Trophoblast cell (in vitro differentiated cells and primary cell): Measurements from ENCODE around the gene SCN5A.

Source experiments
- DNase-seq, 2 donors: peaks; one replicate each; pipeline ENCODE4 v3.0.0-alpha.2; 2016
- H2AFZ ChIP-seq: 2 replicates; pipeline ENCODE4 v1.6.1; 2013; ENCODE audit warnings: low read length, moderate library complexity, mild to moderate bottlenecking; ENCODE audit not compliant: insufficient read depth, poor library complexity
- H2AK5ac ChIP-seq: 2 replicates; pipeline ENCODE4 v1.6.1; 2013; ENCODE audit warnings: mild to moderate bottlenecking, low read length
- H2BK120ac ChIP-seq: 2 replicates; pipeline ENCODE4 v1.6.1; 2013; ENCODE audit warnings: low read length, mild to moderate bottlenecking, moderate library complexity; ENCODE audit not compliant: insufficient read depth, poor library complexity
- H2BK12ac ChIP-seq: 2 replicates; pipeline ENCODE4 v1.6.1; 2013; ENCODE audit warnings: mild to moderate bottlenecking, low read length, moderate library complexity
- H2BK5ac ChIP-seq: 2 replicates; pipeline ENCODE4 v1.6.1; 2013; ENCODE audit warnings: low read length, low read depth, moderate library complexity, mild to moderate bottlenecking; ENCODE audit not compliant: poor library complexity
- H3K14ac ChIP-seq: 2 replicates; pipeline ENCODE4 v1.6.1; 2013; ENCODE audit warnings: mild to moderate bottlenecking, low read length
- H3K18ac ChIP-seq: 2 replicates; pipeline ENCODE4 v1.6.1; 2013; ENCODE audit warnings: mild to moderate bottlenecking, low read length
- H3K23ac ChIP-seq: 2 replicates; pipeline ENCODE4 v1.6.1; 2013; ENCODE audit warnings: low read length
- H3K27ac ChIP-seq: 2 replicates; pipeline ENCODE4 v1.5.1; 2013; ENCODE audit warnings: low read depth, mild to moderate bottlenecking, inconsistent platforms, low read length, moderate library complexity
- H3K27me3 ChIP-seq: 2 replicates; pipeline ENCODE4 v1.6.1; 2013; ENCODE audit warnings: inconsistent platforms, mild to moderate bottlenecking, low read length, moderate library complexity; ENCODE audit not compliant: insufficient read depth
- H3K36me3 ChIP-seq, 2 experiments: 1 replicate in 1 of 2; 2 replicates in 1 of 2; pipeline ENCODE4 v1.6.1; 2013; ENCODE audit warnings: low read length in 2 of 2, mild to moderate bottlenecking in 2 of 2, moderate library complexity in 1 of 2; ENCODE audit not compliant: insufficient read depth in 2 of 2, control insufficient read depth in 1 of 2
- H3K4ac ChIP-seq: 2 replicates; pipeline ENCODE4 v1.6.1; 2013; ENCODE audit warnings: low read depth, mild to moderate bottlenecking, low read length, moderate library complexity
- H3K4me1 ChIP-seq, 2 experiments: 1 replicate in 1 of 2; 2 replicates in 1 of 2; pipeline ENCODE4 v1.6.1; 2013; ENCODE audit warnings: low read length in 2 of 2, mild to moderate bottlenecking in 2 of 2, moderate library complexity in 1 of 2; ENCODE audit not compliant: insufficient read depth in 2 of 2, control insufficient read depth in 1 of 2
- H3K4me2 ChIP-seq: 2 replicates; pipeline ENCODE4 v1.6.1; 2013; ENCODE audit warnings: inconsistent platforms, mild to moderate bottlenecking, low read length, moderate library complexity
- H3K4me3 ChIP-seq: 2 replicates; pipeline ENCODE4 v1.5.1; 2013; ENCODE audit warnings: mild to moderate bottlenecking, low read depth, low read length, inconsistent platforms
- H3K79me1 ChIP-seq: one replicate; pipeline ENCODE4 v1.6.1; 2013; ENCODE audit warnings: low read length
- H3K79me2 ChIP-seq: 2 replicates; pipeline ENCODE4 v1.6.1; 2013; ENCODE audit warnings: low read length, mild to moderate bottlenecking; ENCODE audit not compliant: control insufficient read depth, insufficient read depth, poor library complexity
- H3K9ac ChIP-seq: 2 replicates; pipeline ENCODE4 v1.6.1; 2013; ENCODE audit warnings: mild to moderate bottlenecking, low read length
- H3K9me3 ChIP-seq: 2 replicates; pipeline ENCODE4 v1.6.1; 2013; ENCODE audit warnings: low read depth, mild to moderate bottlenecking, control low read depth, inconsistent platforms, low read length; ENCODE audit not compliant: insufficient read depth
- H4K12ac ChIP-seq: 2 replicates; pipeline ENCODE4 v1.6.1; 2013; ENCODE audit warnings: low read depth, mild to moderate bottlenecking, low read length, moderate library complexity
- H4K8ac ChIP-seq: 2 replicates; pipeline ENCODE4 v1.6.1; 2013; ENCODE audit warnings: low read depth, mild to moderate bottlenecking, low read length, moderate library complexity
- H4K91ac ChIP-seq: one replicate; pipeline ENCODE4 v1.6.1; 2013; ENCODE audit warnings: low read depth, mild to moderate bottlenecking, low read length, moderate library complexity
- WGBS: extraction: QIAGEN DNeasy Blood & Tissue Kit; methylation state at CpG from one replicate; pipeline ENCODE4 v1.1.7; 2013; ENCODE audit warnings: missing lambda C conversion rate; ENCODE audit not compliant: insufficient read length, insufficient coverage; ENCODE audit errors: extremely low coverage; 5-methylcytosine and 5-hydroxymethylcytosine counted together

SCN5A gene

GRCh38 chr3:38578081-38578475 lies 71.4 kb downstream of the SCN5A start:
- peaks cover 9% of the 10 kb centered on the region for H3K9me3 ChIP-seq
- H3K79me1 ChIP-seq: no peaks in the 10 kb centered on the region
- no peak overlapping the region for H4K8ac ChIP-seq
- H4K91ac ChIP-seq: no peak overlapping the region
- H3K4ac ChIP-seq: no peak overlapping the region
- no peak overlapping the region for H2BK5ac ChIP-seq
- no peak overlapping the region for H2AFZ ChIP-seq
- H3K4me2 ChIP-seq: no peak overlapping the region
- H3K9ac ChIP-seq: no peak overlapping the region
- H3K4me3 ChIP-seq: no peak overlapping the region
- H2BK12ac ChIP-seq: no peak overlapping the region
- no peak overlapping the region for H3K27ac ChIP-seq
- no peak for DNase-seq
- H3K23ac ChIP-seq: no peak overlapping the region
- H3K27me3 ChIP-seq: no peaks in the 10 kb centered on the region
- no peak overlapping the region for H2AK5ac ChIP-seq
- WGBS: no CpG with 5 or more reads among the region's 4 CpGs
- H4K12ac ChIP-seq: no peak overlapping the region
- no peak overlapping the region for H3K14ac ChIP-seq
- H3K4me1 ChIP-seq: peaks cover 11% of the 10 kb centered on the region in 2 experiments
- no peak overlapping the region for H3K18ac ChIP-seq
- no peaks in the 10 kb centered on the region for H3K79me2 ChIP-seq
- H3K36me3 ChIP-seq: no peaks in the 10 kb centered on the region
- H2BK120ac ChIP-seq: no peak overlapping the region

- Histone ChIP-seq H3K14ac (no peak overlapping the region), H3K4me2 (no peak overlapping the region), H3K23ac (no peak overlapping the region), H4K91ac (no peak overlapping the region), H2BK12ac (no peak overlapping the region), H2BK5ac (no peak overlapping the region), H3K79me2 (no peaks in the 10 kb centered on the region), H3K4ac (no peak overlapping the region), H2AFZ (no peak overlapping the region), H4K12ac (no peak overlapping the region), H3K27me3 (no peaks in the 10 kb centered on the region), H3K27ac (no peak overlapping the region), H3K18ac (no peak overlapping the region), H3K79me1 (no peaks in the 10 kb centered on the region), H3K9ac (no peak overlapping the region), H3K36me3 (no peaks in the 10 kb centered on the region), H2BK120ac (no peak overlapping the region), H2AK5ac (no peak overlapping the region), H3K4me1 (peaks cover 11% of the 10 kb centered on the region in 2 experiments), H3K9me3 (peaks cover 9% of the 10 kb centered on the region), H3K4me3 (no peak overlapping the region), H4K8ac (no peak overlapping the region)
- no peak for DNase-seq
- WGBS: no CpG with 5 or more reads among the region's 8 CpGs
Measured at GRCh38 chr3:38577371-38578080, 72.0 kb downstream of the SCN5A start.

DNA sequence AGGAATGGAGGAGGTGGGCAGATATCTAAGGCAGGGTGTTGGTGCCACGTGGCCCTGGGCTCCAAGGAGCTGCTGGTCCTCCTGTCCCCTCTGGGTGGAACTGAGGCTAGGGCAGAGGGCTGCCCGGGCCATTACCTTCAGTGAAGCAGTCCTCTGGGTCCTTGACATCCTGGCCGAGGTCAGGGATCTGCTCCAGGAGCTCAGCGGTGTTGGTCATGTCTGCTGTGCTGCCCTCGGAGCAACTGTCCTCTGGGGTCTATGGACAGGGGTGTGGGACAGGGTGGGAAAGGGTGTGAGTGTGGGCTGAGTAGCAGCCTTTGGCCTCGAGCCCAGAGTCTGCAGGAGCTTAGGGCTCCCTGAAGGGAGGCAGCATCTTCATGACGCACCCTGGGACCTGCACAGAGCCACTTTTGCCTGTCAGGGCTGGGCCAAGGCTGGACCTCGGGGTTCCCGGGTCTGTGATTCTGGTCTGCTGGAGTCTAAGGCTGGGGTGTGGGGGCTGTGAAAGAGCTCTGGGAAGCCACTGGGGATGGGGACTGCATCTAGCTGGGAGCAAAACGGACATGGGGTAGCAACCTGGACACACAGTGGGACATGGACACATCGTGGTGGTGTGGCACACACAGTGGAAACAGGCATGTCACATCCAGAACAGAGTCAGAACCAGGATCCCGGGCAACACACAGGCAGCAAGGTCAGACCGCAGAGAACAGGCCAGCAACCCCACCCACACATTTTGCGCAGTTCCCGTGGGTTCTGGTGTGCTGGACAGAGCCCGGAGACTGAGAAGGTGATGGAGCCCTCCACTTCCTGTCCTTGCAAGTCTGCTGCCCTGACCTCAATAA lies 72.7 kb downstream of the SCN5A start:
- no peak overlapping the region for H2AFZ ChIP-seq
- no peak overlapping the region for H3K4me3 ChIP-seq
- H4K8ac ChIP-seq: no peak overlapping the region
- H3K79me1 ChIP-seq: no peaks in the 10 kb centered on the region
- H3K36me3 ChIP-seq: no peaks in the 10 kb centered on the region
- H3K4me1 ChIP-seq: peaks cover 11% of the 10 kb centered on the region in 2 experiments
- no peak overlapping the region for H3K14ac ChIP-seq
- H3K27ac ChIP-seq: no peak overlapping the region
- DNase-seq: no peak
- H3K4ac ChIP-seq: no peak overlapping the region
- no CpG with 5 or more reads among the region's 16 CpGs for WGBS
- H2BK120ac ChIP-seq: no peak overlapping the region
- no peak overlapping the region for H3K18ac ChIP-seq
- no peak overlapping the region for H4K91ac ChIP-seq
- no peak overlapping the region for H3K9ac ChIP-seq
- H3K79me2 ChIP-seq: no peaks in the 10 kb centered on the region
- H4K12ac ChIP-seq: no peak overlapping the region
- no peak overlapping the region for H3K23ac ChIP-seq
- H3K9me3 ChIP-seq: peaks cover 9% of the 10 kb centered on the region
- H3K27me3 ChIP-seq: no peaks in the 10 kb centered on the region
- no peak overlapping the region for H2BK5ac ChIP-seq
- H2BK12ac ChIP-seq: no peak overlapping the region
- no peak overlapping the region for H2AK5ac ChIP-seq
- H3K4me2 ChIP-seq: no peak overlapping the region

DNA sequence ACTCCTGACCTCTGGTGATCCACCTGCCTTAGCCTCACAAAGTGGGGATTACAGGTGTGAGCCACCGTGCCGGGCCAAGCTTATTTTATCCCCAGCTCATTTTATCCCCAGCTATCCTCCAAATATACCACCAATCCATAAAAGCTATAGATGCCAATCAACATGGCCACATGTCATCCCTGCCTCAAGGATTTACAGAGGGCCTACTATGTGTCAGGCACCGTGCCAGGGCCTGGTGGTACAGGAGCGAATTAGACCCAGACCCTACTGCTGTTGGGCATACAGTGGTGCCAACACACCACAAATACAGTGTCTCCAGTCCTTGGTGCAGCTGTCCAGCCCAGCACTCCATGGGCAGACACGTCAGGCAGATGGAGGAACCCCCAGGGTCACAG lies 73.4 kb downstream of the SCN5A start:
- H3K4me1 ChIP-seq: peaks cover 11% of the 10 kb centered on the region in 2 experiments
- H3K9ac ChIP-seq: no peak overlapping the region
- H3K18ac ChIP-seq: no peak overlapping the region
- no peaks in the 10 kb centered on the region for H3K79me2 ChIP-seq
- H2BK5ac ChIP-seq: no peak overlapping the region
- DNase-seq: no peak
- no peak overlapping the region for H3K14ac ChIP-seq
- no peak overlapping the region for H4K8ac ChIP-seq
- H4K91ac ChIP-seq: no peak overlapping the region
- H2AK5ac ChIP-seq: no peak overlapping the region
- WGBS: no CpG with 5 or more reads among the region's 5 CpGs
- H3K9me3 ChIP-seq: peaks cover 9% of the 10 kb centered on the region
- H3K27me3 ChIP-seq: no peaks in the 10 kb centered on the region
- H3K23ac ChIP-seq: no peak overlapping the region
- H2BK12ac ChIP-seq: no peak overlapping the region
- no peaks in the 10 kb centered on the region for H3K36me3 ChIP-seq
- H4K12ac ChIP-seq: no peak overlapping the region
- H3K4me3 ChIP-seq: no peak overlapping the region
- H2BK120ac ChIP-seq: no peak overlapping the region
- H3K79me1 ChIP-seq: no peaks in the 10 kb centered on the region
- H3K27ac ChIP-seq: no peak overlapping the region
- no peak overlapping the region for H3K4me2 ChIP-seq
- H3K4ac ChIP-seq: no peak overlapping the region
- no peak overlapping the region for H2AFZ ChIP-seq
